HL-60/S4 (cell line): ENCODE measurements around the gene MGA.

Source experiments
- in situ Hi-C: fragments of 300-500 bp; cut with MboI; formaldehyde crosslinking; loops from 2 replicates; pipeline ENCODE4 v1.14.3; 2022; ENCODE audit warnings: low sequenced_read_pairs

Gene MGA

DNA sequence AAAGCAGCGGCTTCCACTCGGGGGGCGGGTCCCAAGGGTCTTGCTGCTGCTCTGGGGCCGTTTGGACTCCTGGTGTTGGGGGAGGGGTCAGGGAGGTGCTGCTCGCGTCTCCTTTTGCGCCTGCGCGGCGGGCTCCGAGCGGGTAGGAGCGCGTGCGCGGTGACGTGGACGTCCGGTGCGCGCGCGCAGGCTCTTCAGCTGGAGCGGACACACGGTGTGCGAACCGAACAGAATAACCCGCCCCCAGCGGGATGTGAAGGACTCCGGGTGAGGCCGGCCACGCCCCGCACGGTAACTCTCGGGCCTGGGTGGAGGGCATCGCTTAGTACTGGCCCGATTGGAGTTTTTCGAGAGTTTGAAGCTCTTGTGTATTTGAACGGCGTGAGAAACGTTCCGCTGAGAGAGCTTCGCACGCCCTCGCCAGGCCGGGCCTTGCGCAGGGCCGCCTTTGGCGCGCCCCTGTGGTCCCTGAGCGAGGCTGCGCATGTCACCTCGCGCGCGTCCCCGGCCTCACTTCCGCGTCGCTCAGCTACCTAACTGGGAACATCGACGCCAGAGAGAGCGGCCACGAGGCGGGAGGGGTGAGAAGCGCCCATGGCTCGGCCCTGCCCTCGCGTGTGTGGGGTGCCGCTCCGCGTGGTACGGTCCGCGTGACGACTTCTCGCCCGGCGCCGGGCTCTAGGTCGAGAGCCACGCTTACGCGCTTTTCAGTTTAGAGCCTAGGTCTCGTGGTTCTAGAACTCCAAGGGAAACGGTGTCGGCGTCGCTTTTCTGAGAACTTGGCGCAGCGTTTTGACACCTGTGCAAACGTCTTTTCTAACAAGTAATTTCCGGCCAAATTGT, at the start of gene MGA:
Gene MGA, plus strand, starts transcription at position 171 of the 843 bp plus-strand sequence.
- in situ Hi-C loops, result no loop called here

DNA sequence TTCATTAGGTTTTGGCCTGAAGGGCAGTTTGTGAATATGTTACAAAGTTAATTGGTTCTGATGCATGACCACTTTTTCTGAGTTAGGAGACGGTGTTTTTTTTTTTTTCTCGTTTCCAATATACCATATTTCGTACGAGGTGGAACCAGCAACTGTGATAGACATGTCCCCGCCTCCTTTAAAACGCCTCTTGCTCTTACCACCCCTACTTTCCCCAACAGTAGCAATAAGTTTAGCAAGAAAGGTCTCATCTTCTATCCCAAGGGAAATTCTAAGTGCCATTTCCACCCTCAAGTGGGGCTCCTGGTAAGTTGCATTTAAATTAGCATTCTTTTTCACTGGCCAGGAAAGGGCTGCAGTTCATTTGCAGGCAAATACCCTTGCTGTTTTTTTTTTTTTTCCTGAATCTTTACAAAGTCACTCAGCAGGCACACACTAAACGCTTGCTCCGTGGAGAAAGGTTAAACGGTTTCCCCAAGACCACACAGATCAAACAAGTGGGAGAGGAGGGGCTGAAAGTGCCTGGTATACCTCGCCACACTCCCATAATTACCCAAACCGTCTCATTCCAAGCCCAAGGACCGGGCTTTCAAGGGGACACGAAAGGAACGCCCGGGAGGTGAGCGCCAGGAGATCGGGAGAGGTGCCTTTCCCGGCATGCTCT, 39.5 kb upstream of the MGA start:
- in situ Hi-C loops, result no loop called here

DNA sequence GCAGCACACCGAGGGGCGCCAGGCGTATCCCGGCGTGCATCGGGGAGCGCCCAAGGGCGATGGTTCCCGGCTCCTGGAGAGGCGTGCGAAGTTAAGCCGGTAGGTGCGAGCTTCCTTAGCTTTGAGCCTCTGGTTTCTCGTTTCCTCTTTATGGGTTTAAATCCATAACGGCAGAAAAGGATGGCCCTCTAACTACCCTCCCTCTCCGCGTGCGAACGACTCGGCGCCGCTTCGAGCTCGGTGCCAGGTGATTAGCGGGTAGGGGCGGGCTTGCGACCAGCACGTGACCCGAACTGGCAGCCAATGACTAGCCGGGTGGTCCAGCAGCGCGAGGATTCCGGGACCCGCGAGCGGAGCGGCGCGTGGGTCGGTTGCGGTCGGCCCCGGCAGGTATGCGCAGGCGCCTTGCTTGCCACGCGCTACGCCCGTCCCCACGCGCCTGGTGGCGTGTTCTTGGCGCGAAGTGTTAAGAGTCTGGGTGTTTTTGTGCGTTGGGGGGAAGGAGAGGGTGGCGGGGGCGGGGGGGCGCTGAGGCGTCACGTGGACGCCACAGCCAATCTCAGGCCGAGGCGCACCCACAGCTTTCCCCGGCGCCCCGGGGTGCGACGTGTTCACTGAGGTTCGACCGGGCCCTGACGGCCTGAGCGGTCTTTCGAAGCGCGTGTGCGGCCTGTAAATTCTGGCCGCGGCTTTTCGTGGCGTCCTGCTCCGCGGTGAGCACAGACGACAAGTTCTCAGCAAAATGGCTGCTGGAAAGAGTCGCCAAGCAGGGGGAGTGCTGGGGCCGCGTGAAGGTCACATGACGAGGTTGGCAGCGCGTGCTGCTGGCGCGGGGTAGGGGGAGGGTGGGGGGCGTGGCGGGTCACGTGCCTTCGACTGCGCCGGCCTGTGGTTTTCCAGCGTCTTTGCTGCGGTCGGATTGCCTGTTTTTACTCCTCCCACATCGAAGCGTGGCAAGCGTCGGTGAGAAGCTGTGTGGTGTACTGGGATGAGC, 38.7 kb upstream of the MGA start:
- in situ Hi-C loops, result no loop called here

DNA sequence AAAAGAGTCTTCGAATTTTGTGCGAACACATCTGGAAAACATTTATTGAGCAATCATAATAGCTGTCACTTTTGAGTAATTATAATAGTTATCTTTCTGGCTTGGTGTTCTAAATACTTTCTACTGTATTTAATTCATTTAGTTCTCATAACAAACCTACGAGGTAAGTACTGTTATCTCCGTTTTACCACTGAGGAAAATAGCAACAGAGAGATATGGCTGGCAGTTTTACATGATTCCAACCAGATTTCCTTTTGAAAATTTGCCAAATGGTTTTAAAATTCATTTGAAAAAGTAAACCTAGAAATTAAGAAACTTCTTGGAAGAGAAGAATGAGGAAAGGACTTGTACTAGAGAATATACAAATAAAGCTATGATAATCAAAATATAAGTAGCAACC, 37.3 kb upstream of the MGA start:
- in situ Hi-C loops, result no loop called here

DNA sequence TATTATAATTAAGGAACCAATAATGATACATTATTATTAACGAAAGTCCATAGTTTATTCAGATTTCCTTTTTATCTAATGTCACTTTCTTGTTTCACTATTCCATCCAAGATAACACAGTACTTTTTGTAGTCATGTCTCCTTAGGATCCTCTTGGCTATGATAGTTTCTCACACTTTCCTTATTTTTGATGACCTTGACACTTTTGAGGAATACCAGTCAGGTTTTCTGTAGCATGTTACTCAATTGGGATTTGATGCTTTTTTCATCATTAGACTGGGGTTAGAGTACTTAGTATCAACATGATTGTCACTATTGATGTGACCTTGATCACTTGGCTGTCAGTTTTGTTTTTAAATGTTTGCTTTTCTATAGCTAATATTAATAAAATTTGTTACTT, 33.0 kb upstream of the MGA start:
- in situ Hi-C loops, result no loop called here

DNA sequence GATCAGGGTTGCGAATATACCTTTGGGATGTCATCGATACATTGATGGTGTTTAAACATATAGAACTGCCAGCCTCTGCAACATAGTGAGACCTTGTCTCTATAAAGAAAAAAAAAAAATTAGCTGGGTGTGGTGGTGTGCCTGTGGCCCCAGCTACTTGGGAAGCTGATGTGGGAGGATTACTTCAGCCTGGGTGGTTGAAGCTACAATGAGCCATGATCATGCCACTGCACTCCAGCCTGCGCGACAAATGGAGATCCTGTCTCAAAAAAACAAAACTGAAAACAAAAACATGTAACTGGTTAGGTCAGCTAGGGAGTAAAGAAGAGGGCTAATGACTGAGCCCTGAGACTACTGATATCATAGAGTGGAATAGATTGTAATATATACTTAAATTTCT, 30.7 kb upstream of the MGA start:
- in situ Hi-C loops, result no loop called here

DNA sequence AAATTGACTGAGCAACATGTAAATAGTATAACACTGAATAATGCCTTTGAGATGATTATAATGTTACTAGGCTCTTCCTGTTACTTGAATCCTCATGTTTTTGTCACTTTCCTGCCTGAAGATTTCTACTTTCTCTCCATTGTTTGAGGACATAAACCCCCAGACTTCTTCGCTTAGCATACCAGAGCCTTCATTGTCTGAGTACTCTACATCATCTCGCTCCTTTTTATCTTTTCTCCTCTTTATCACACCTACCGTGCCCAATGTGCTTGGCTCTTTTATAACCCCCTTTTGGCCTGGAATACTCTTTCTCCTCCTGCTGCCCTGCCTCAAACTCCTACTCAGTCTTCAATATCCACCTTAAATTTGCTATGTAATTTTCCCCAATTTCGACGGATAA, 30.3 kb upstream of the MGA start:
- in situ Hi-C loops, result no loop called here

DNA sequence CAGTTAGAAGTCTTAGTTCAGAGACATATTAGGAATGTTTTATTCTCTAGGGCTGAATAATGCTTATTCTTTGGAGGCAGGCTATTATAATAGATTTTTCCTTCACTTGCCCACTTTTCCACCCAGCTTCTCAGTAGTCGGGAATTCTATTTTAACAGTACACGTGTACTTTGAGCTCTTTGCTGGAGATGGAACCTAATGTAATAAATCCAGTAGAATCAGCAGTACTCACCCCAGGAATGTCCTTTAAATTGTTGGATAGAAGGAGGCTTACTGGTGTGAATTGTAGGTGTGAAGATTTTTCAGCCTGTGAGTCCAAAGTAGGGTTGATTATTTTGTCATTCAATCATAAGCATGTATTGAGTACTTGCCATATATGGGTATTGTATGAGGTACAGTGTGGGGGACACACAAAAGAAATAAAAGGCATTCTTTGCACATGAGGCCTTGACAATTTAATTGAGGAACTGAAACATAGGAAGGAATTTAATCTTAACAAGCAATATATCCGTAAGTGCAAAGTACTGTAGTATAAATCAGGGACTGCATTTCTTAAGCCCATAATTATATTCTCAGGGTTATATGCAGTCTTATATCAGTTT, 29.5 kb upstream of the MGA start:
- in situ Hi-C loops, result no loop called here

DNA sequence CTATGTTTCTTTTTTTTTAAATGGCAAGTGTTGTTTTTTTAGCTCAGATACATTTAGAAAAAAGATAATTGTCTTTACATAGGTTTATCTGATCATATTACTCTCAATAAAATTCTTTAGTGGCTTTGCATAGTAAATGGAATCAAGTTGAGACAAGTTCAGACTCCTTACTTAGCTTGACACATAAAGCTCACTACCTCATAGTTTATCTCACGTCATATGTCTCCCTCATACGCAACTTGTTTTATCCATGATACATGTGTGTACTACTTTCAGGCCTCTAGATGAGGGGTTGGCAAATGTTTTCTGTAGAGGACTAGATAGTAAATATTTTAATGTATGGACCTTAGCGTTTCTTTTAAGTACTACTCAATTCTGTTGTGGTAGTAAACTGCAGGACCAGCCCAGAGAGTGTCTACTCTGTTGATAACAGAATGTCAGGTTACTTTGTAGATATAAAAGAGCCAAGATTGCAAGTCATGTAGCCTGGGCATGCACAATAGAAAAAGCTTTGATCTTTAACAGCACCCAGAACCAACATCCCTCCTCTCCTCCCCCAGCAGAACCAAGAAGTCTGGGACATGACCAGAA, 28.2 kb upstream of the MGA start:
- in situ Hi-C loops, result no loop called here

DNA sequence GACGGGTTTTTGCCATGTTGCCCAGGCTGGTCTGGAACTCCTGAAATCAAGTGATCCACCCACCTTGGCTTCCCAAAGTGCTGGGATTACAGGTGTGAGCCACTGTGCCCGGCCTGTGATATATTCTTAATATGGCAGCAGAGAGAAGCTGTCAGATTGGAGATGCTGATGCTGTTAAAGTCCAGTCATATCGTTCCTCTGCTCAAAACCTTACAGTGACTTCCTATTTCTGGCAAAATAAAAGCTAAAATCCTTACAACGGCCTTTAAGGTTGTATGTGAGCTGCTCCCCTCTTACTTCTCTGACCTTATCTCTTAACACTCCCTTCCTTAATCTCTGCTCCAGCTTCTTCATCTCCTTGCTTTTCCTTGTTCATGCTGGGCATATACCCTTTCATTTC, 26.6 kb upstream of the MGA start:
- in situ Hi-C loops, result no loop called here

DNA sequence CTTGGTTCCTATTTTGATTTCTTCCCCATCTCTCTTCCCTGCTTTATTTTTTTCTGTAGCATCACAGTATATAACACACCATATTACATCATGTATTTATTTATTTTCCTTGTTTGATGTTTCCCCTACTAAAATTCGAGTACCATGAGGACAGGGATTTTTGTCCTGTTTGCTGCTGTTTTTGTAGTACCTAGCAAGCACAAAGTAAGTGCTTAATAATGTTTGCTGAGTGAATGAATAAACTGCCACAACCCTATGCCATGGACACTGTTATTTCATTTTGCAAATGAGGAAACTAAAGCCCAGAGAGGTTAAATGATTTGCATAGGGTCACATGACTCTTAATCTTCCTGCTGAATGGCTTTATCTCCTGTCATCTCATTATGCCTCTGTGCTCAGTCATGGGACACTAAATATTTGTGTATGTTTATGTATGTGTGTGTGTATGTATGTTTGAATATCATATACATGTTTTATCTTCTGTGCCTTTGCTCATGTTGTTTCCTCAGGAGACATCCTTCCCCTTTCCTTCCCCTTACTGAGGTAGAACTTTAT, 26.1 kb upstream of the MGA start:
- in situ Hi-C loops, result no loop called here

DNA sequence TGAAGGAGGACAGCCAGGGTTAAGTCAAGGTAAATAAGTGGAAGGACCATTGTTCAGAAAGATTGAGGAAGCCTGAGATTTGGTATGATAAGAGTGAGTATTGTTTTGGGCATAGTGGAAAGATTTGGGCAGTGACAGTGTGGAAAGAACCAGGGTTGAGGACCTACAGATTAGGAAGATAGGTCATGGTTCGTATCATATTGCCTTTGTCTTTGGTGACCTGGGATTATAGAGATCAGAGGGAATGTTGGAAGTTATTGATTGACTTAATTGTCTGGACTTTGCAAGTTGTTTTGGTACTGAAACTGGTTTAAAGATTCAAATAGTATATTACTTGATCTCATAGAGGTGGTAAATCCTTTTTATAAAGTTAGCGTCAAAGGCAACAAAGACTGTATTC, 23.1 kb upstream of the MGA start:
- in situ Hi-C loops, result no loop called here

DNA sequence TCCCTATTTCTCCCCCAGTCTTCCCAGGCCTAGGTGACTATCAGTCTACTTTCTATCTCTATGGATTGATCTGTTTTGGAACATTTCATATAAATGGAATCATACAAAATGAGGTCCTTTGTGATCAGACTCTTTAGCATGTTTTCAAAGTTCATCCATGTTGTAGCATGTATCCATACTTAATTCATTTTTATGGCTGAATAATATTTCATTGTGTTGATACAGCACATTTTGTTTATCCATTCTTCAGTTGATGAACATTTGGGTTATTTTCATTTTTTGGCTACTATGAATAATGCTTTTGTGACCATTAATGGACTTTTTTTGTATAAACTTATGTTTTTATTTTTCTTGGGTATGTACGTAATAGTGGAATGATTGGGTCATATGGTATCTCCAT, 19.2 kb upstream of the MGA start:
- in situ Hi-C loops, result no loop called here

DNA sequence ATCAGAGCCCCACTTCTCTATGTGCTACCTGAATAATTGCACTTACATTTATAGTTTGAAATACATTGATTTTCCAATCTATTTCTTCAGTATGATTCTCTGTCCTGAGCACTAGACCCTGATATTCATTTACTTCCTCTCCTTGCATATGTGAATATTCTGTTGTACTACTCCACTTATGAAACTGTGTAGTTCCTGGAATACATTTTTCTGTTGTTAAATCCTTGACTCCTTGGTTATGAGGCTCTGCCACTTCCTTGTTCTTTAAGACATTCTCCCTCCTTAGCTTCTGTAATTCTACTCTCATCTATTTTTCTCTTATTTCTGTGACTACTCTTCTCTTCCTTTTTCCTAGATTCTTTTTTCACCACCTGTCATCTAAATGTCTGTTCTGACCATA, 12.9 kb upstream of the MGA start:
- in situ Hi-C loops, result no loop called here

DNA sequence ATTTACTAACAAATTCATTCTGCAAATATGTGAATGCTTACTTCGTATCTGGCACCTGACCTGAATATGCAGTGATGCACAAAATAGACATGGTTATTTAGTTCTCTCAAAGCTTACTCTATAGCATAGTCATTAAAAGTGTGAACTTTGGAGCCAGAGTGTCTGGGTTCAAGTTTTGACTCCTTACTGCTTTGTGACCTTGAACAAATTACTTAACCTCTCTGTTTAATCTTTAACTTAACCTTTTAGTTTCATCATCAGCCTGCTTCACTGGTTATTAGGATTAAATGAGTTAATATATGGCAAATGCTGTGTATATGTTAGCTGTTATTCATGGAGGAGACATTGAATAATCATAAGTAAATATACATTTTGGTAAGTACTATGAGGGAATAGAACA, 12.1 kb upstream of the MGA start:
- in situ Hi-C loops, result no loop called here

DNA sequence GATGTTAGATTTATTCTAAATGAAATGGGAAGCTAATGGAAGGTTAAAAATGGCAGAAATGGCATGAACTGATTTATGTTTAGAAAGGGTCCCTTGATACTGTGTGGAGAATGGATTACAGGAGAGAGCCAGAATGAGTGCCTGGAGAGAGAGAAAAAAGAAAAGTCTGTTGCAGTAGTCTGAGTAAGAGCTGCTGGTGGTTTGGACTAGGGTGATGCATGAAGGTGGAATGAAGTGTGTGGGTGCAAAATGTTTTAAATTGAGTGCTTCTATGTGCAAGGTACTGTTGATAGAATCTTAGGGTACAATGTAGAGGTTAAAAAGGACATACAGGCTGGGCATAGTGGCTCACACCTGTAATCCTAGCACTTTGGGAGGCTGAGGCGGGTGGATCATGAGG, 11.4 kb upstream of the MGA start:
- in situ Hi-C loops, result no loop called here

DNA sequence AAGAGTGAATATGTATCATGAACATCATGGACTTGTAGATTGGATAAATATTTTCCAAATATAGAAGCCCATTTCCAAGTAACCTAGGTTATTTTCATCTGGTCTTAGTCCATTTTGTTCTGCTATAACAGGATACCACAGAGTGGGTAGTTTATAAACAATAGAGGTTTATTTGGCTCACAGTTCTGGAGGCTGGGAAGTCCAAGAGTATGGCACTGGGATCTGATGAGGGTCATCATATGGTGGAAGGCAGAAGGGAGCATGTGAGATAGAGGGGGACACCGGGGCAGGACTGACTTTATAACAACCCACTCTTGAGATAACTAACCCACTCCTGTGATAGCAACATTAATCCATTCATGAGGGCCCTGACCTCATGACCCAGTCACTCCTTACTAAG, 9.4 kb upstream of the MGA start:
- in situ Hi-C loops, result no loop called here

DNA sequence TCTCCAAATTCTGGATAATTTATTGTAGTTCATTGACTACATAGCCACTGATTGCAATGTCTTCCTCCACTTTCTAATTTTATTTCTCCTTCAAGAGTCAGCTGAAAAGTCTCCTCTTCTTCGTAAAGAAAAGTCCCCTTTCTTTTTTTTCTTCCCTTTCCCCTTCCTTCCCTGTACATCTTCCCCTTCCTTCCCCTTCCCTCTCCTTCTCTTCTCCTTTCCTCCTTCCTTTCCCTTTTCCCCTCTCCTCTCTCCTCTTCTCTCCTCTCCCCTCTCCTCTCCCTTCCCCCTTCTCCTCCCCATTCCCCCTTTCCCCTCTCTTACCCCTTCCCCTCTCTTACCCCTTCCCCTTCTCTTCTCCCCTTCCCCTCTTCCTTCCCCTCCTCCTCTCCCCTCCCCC, 8.8 kb upstream of the MGA start:
- in situ Hi-C loops, result no loop called here

DNA sequence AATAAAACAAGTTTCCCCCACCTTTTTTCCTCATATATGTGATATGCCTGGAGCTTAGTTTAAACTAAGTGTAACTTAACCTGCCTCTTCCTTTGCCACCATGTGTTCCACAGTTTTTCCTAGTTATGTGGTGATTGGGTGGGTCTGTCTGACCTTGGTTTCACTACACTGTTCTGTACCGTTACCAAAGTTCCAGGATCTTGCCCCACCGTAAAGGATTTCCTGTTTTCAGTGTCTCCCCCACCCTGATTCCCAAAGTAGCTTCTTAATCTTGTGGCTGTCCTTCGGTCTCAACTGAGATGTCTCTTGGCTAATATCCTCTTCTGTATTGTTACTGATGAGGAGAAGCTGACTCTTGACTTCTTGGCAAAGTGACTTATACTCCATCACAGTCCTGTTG, 6.4 kb upstream of the MGA start:
- in situ Hi-C loops, result no loop called here

DNA sequence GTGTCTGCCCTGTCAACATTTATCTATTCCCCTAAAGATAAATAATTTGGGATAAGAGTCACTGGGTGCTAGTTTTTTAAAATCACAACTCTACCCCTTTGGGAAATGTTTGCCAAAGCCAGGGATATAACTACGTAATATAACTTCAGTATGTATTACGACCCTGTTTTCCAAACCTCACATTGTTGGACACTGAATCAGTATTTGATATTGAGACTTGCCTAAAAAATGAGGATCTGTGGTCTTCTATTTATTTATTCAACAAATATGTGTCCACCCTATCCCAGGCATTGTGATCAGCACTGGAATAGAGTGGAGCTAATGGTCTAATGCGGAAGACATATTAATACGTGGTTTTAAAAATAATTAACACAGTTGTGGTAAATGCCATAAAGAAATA, 4.5 kb upstream of the MGA start:
- in situ Hi-C loops, result no loop called here
